ENCODE measurements around the gene TENM4.
A peak's percentile ranks its signal among the peaks of the same experiment; 100 is the strongest.

The TENM4 gene

DNA sequence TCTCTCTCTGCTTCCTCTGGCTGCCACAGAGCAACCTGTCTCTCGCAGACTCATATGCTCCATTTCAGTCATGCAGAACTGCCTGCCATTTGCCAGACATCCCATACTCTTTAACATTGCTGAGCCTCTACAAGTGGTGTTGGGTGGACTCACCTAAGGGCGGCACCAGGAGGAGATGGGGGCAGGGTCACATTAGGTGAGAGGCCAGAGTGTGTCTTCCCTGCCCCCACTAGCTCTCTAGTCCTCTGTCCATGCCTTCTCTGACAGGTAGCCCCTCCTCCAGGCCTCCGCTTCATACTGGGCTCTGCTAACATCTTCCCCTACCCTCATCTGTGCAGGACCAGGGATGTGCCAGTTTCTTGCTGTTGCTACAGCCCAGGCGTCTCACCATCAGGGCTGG lies 366.3 kb downstream of the TENM4 start:
- DNase-seq: no peak

DNA sequence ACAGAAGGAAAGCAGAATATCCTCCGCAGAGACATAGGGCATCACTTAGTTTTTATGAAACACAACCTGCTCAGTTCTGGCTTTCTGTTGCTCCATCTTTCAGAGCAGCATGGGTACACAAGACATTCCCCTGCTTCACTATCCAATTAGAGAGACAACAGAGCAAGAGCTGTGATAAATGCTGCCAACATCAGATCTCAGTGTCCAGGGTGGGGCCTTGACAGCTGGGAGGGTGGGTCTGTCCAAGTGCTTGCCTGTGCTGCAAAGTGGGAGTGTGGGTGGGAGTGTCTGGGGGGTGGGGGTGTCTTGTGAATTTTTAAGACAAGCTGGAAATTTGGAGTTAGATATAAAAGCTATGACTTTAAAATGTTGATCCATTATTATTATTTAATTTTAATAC lies 369.6 kb downstream of the TENM4 start:
- no peak for DNase-seq

DNA sequence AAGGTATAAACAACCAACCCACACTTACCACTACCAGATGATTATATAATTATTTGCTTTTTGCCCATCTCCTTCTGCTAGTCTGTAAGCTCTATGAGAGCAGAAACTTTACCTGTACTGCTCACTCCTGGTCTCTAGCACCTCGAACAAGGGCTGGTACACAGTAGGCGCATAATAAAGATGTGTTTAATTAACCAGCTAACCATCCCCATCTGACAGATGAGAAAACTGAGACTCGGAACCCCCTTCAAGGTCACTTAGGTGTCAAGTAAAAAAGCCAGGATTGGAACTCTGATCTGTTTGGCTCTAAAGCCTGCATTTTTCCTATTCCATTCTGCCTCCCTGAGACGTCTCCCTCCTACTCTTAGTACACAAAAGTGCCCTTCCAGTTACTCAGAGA lies 370.3 kb downstream of the TENM4 start:
- no peak for DNase-seq

DNA sequence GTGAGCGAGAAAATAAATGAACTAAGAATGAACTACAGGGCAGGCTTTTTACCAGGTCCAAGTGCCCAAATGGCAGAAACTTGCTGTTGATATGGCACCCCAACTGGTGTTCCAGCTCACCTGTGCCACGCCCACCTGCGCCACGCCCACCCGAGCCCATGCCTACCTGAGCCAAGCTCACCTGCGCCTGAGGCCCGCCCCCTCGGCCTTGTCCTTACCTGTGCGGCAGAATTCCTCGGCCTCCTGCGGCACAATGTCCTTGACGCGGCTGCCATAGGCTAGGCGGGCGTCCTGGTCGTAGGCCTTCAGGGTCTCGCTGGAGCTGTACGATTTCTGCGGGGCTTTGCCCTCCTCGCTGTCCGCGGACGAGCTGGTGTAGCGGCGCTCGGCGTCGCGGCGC lies 371.3 kb downstream of the TENM4 start:
- no peak for DNase-seq

DNA sequence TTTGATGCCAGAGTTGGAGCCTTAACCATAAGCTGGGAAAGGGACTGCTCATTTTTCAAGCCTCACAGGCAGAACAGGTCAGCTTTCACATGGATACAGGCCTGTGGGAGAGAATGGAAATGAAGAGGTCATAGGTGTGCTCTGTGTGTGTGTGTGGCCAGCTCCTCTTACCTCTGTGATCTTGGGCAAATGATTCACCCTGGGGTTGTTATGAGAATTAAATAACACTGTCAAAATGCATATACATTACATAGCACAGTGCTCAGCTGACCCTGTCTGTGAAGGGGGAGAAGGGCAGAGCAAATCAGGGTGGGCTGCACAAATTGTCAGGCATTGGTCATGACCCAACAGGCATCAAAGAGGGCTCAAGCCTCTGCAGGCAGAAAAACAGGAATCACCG lies 372.5 kb downstream of the TENM4 start:
- DNase-seq: no peak

DNA sequence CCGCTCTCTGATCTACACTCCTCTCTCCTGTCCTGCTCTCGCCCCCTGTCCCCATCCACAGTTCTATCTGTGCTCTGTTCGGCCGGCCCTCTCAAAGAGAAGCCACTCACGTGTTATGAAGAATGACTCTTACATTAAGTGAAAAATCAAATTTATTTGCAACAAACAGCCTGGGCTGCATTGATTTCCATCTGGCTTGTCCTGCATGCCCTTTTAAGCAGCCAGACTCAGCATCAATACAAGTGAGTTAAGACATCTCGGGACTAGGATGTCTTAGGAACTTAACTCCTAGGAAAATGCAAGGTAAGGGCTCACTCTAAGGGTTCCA lies 373.5 kb downstream of the TENM4 start:
- no peak for DNase-seq

DNA sequence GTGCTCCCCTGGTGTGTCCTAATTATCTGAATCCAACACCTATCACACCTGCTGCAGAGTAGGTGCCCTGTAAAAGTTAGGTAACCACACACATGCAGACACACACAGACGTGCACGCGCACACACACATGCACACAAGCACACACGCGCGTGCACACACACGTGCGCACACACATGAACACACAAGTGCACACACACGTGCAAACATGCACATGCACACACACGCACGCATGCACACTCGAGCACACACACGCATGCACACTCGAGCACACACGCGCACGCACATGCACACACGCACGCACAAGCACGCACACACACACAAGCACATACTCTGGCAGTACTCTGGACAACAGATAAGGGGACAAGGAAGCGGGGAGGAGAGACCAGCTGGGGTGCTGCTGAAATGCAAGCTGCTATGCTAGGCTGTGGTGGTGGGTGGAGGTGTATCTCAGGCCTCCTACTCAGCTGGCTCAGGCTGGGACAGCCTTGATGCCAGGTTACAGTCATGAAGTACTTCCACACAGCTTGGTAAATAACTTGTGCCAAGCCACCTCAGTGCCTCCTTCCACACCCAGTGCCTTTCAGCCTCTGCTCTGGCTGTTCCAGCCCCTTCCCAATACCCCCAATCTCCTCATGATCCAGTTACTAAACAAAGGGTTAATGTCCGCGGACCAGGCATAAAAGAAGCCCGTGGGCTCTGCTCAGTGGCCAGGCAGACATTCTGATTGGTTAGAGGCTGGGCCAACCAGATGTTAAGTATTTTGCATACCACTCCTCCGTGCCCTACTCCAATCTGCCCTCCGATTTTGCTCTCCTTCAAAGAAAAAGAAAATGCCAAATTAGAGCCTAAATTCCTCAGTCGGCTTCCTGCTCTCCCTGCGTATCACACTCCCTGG lies 374.1 kb downstream of the TENM4 start:
- DNase-seq: no peak

DNA sequence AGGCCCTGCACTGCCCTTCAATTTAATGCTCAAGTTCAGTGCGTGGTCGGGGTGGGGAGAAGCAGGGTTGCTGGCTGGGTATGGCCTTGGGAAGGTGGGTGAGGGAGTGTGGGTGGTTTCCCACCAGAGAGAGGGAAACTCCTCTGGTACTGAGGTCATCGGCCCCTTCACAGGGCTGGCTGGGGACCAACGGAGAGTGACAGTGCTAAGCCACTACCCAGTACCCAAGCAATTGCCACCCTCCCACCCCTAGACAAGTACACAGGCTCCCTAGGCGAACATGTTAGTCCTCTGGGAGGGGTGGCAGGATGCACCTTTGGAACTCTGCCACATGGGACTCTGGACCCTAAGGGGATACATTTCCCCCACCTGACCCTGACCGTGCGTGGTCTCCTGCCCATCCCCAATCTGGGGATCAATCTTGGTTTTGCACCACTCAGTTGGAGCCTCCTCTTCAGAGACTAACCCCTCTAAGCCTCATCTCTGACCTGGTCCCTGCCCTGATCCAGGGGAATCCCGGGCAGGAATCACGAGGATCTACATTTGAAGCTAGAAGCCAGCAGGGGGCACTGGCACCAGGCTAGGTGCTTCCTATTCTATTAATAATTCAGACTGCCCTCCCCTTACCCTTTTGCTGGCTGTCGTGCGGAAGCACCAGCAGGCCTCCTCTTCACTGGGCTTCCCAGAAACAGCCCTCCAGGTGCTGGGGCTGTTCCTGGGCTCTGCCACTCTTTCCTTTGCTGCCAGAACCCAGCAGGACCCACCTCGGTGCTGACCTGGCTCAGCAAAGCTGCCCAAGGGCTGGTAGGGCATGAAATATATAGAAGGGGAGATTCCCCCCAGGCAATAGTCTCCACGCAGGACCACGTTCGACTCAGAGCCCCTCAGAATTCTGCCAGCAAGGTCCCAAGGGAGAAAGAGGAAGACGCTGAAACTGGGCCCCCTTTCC lies 377.7 kb downstream of the TENM4 start:
- no peak for DNase-seq

DNA sequence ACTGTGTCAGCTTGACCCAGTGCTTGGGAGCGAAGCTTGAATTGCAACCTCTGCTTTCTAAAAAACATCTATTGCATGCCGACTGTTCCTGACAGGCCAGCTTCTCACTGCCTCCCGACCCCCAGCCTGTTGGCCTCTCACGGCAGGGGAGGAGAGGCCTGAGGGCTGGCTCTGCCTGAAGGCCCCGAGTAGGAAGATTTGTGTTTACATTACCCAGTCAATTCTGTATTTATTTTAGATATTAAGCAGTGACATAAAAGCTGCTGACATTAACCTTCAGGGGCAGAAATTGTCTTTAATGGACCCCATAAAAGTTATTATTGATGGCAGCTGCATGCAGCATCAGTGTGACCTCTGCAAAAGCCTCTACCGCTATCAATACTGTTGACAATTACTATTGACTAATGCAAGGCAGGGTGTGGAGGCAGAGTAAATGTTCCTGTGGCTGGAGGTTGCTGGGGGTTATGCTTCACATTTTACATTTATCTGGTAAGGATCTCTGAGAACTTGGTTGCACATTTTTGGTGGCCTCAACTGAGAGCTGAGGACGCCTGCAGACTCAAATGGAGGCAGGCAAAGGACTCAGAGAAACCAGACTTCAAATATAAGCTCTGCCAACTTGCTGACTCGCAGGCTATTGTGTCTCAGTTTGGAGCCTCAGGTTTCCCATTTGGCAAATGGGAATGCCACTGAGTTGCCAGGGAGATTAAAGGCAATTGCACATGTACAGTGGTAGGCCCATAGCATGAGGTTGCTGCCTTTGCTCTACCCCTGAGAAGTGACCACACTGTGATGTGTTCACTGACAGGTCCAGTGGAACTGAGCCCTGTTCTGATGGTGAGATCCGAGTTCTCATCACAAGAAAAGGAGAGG lies 380.5 kb downstream of the TENM4 start:
- DNase-seq: no peak

DNA sequence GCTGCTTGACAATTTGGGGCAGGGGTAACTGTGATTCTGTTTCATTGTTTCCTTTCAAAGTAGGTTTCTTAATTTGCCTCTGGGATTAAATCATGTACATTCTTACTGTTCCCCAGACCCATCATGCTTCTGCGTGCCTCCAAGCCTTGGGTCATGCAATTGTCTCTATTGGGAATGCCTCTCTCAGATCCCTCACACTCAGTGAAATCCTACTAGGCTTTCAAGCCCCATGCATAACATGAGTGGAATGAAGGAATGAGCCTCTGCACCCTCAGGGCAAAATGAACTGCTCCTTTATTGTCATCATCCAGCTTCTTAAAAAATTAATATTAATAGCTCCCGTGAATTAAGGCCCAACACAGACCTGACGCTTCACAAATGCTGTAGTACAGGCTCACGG lies 381.7 kb downstream of the TENM4 start:
- DNase-seq: no peak

DNA sequence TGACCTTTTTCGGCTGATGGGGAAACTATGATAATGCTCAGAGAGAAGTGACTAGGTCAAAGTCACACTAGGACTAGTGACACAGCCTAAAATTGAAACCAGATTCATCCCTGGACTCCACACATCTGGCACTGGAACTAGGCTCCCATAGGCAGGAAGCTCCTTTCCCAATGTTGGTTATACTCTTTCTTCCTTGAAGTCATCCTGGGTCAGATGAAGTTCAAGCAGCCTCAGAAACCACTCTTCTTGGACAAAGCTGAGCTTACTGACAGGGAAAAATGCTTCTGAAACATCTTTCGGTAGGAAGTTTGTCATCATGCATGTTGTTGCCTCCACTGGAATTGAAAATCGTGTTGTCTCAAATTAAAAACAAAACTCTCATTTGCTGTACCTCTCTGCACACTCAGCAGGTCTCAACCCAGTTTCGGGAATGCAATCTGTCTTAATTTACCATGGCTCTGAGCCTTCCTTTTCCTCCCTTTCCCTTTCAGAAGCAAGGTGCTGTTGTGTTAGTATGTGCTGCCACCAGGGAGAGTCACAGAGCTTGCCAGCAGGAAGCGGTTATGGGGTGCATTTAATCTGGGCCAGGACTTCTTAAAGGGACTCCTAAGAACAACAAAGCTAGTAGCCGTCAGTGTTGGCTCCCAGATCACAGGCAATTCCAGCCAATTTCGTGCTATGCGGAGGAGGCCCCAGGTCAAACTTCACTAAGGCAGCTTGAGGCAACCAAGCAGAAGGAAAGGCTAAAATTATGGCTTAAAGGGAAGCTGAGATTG lies 384.8 kb downstream of the TENM4 start:
- no peak for DNase-seq

DNA sequence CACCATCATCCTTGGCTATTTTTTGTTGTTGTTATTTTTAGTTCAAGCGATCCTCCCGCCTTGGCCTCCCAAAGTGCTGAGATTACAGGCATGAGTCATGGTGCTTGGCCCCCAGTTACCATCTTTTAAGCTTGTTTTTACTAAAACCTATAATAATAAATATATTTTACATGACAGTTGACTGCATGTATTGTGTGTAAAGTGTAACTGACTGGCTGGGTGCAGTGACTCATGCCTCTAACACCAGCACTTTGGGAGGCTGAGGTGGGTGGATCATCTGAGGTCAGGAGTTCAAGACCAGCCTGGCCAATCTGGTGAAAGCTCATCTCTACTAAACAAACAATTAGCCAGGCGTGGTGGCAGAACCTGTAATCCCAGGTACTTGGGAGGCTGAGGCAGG lies 386.2 kb downstream of the TENM4 start:
- DNase-seq: no peak

DNA sequence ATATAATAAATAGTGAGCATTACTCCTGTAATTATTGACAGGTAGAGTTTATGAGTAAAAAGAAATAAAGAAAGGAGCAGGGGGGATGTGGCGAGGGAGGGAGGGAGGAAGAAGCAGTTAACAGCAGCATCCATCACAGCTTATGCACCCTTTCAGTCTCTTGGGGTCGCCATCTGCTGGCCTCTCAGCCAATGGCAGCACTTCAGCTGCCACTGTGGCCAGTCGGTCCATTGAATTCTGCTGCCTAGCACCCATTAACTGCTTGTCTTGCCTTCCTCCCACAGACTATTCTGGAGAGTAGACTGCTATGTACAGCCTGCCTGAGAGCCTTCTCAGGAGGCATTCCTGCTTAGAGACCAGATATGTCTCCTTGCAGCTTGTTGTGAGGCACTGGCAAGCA lies 388.3 kb downstream of the TENM4 start:
- DNase-seq: peak; percentile 4

DNA sequence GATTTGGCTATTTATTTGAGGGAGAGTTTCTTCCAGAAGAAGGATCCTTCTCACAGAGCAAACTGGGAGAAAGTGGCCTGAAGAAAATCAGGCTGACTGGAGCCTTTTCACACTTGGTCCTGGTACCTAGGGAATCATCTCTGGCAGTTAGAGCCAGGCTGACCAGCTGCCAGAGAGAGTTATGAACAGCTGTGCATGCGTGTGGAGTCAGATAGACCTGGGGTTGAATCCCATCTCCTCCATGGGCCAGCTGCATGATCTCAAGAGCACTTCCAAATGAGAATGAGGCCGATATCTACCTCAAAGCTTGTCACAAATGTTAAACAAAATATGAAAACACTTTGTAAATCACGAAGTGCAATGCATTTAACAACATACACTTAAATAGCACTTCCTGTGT lies 390.0 kb downstream of the TENM4 start:
- DNase-seq: no peak

DNA sequence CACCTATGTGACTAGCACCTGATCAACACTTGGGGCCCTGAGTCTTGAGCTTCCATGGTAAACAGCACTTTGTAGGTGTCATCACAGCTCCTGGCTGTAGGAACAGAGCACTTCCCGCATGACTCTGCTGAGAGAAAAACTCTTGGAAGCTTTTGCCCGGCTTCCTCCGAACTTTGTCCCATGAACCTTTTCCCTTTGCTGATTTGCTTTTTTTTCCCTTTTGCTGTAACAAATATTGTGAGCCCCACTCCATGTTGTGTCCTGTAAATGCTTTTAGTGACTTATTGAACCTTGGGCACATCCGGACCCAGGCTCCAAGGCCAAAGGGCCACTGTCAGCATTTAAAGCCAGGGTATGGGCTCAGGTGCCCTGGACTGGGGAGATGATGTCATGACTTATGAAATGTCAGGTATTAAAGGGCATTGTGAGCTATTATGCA lies 391.1 kb downstream of the TENM4 start:
- DNase-seq: no peak

DNA sequence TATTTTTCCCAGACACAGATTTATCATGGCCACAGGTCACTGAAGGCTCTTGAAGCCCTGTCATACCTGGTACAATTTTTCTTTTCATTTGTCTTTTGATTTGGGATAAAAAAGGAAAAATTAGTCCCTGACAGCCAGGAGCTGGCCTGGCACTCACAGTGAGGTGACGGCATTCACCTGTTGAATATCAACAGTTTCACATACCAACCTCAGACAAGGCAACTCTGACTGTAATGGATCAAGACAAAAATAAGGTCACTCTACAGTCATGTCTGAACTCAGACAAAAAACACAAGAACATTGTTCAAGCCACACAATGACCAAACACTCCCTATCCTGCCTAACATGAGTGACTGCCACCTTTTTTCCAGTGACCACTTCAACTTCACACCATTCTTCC lies 392.9 kb downstream of the TENM4 start:
- DNase-seq: no peak

DNA sequence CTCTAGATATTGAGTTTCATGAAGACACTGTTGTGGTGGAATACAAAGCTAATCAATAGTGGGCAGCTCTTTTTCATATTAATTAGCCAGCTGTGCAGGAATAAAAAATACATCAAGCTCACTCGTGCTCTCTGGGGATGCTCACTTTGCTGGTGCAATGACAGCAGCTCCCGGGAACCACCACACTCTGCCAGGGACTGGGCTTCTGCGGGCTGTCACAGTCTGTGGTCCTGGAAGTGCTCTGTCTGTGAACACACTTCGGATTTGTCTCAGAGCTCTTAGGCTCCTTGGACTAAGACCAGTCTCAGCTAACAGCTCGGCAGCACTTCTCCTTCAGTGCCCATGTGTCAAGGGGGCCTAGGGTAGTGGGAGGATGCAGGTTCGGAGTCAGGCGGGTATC lies 393.5 kb downstream of the TENM4 start:
- no peak for DNase-seq

DNA sequence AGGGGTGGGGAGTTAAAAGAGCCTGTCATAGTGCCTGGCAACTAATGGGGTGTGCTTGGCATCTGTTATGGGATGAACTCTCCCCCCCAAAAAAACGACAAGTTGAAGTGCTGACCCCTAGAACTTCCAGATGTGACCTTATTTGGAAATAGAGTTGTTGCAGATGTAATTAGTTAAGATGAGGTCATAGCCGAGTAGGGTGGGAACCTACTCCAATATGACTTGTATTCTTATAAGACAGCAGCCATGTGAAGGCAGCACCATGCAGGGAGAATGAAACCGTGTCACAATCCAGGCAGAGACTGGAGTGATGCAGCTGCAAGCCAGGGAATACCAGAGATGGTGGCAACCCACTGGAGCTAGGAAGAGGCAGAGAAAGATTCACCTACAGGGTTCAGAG lies 394.5 kb downstream of the TENM4 start:
- no peak for DNase-seq

DNA sequence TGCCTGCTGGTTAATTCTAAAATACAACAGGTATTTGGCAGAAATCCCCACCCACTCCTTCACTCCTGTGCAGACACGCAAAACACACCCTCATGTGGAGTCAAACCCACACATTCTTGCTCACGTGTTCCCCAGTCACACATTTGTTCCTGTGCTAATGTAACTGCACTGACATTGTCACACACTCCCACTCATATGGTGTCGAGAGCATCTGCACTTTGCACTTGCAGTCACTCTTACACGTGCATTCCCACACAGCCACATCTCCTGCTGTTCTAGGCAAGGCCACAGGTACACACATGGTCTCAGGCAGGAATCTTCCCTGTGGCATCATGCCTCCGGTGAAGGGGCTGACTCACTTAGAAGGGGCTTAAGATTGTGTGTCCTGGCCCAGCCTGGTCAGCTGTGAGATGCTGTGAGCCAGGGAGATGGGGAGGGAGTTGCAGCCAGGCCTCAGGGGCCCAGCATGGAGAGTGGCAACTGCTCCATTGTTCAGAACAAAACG lies 395.0 kb downstream of the TENM4 start:
- no peak for DNase-seq

DNA sequence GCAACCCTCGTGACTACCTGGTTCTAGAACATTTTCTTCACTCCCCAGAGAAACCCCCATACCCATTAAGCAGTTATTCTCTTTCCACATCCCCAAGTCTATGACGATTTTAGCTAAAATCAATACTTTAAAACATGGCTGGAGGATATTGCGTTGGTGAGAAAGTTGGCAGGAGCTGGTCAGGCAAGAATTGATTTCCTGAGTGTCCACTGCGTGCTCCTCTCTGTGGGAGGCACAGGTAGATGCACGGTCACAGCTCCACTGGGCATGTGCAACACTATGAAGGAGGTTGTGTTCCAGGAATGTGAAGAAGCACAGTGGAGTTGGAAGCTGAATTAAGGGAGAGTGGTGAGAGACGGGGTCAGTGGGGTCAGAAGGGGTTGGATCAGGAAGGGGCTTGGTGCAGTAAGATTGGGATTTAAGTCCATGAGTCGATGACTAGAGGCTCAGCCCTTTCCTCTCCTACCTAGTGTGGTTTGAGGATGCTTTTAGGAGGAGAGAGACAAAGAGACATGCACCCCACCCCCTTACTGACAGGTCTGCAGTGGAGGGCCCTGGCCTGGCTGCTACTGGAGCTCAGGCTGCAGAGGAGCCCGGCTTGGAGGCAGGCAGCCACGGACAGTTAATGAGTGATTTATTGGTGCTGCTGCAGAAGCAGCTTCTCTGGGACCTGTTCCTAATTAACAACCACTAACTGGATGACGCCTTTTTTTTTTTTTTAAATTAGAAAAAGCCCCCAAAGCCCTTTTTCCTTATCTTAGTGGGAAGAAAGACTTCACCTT lies 395.6 kb downstream of the TENM4 start:
- no peak for DNase-seq

DNA sequence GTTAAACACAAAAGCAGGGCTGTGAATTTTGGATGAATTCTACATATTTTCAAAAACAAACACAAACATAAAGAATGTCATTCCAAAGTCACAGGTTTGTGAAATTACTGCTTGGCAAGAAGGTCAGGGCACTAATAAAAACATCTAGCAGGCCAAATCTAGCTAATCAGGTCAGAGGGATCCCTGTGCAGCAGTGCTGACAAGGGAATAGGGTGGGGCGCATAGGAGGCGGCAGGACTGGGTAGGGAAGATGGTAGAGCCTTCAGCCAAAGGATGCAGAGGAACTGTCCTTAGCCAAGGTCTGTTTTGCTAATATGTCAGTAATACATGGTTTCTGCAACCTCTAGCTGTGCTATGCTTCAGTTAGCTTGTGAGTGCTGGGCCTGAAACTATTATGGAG lies 396.6 kb downstream of the TENM4 start:
- DNase-seq: no peak

Data from DMS153 (cell line).